GM23338 (cell line): ENCODE measurements around the gene POLR2H. TPM values are rescaled to one million over a fixed set of nuclear protein-coding genes. Genes with fewer than 3 reads are reported as not detected.

Source experiments
- polyA plus RNA-seq: library from polyadenylated mRNA; unstranded; fragments of >200 nt; fragmentation: Nextera tagmentation; extraction: Ambion mirVana; gene quantifications from 2 replicates; pipeline ENCODE4 v1.2.1, GENCODE V29; 2016
- small RNA-seq: library from RNA; depleted of rRNA; stranded (forward); fragments of <200 nt; gene quantifications from one replicate; pipeline ENCODE3, GENCODE V24; 2014; ENCODE audit warnings: low replicate concordance
- total RNA-seq: library from RNA; depleted of rRNA; stranded (reverse); fragments of >200 nt; shearing (Covaris generic); gene quantifications from 2 replicates; pipeline ENCODE4 v1.2.3, GENCODE V29; 2014; rRNA removed

The POLR2H gene
- total and polyA plus RNA-seq, 2 experiments from 2014 or later, result 190 to 199 TPM

Small RNAs within 50 kb of the gene (small RNA-seq; reads per million reads assigned to genes)
- 66.5 reads per million, percentile 99 among the genes with 10 or more reads in this experiment for gene SNORD66

Other genes with a start within 250 kb of the POLR2H start
- gene EIF2B5, start 226.4 kb upstream of the POLR2H start, total RNA-seq, result 36.6 and 43.3 TPM in 2 replicates
- gene EIF2B5, start 226.4 kb upstream of the POLR2H start, polyA plus RNA-seq, result 26.4 and 27.8 TPM in 2 replicates
- gene DVL3, start 206.3 kb upstream of the POLR2H start, total RNA-seq, result 50.2 and 55.5 TPM in 2 replicates
- gene DVL3, start 206.3 kb upstream of the POLR2H start, polyA plus RNA-seq, result 25.6 and 33.5 TPM in 2 replicates
- gene AP2M1, start 186.9 kb upstream of the POLR2H start, total RNA-seq, result 269 and 305 TPM in 2 replicates
- gene AP2M1, start 186.9 kb upstream of the POLR2H start, polyA plus RNA-seq, result 190 and 215 TPM in 2 replicates
- gene ABCF3, start 175.5 kb upstream of the POLR2H start, total RNA-seq, result 48.9 and 60.4 TPM in 2 replicates
- 32.7 and 33.4 TPM in 2 replicates for gene ABCF3, start 175.5 kb upstream of the POLR2H start, polyA plus RNA-seq
- 0.66 TPM in 1 of 2 replicates, not detected in the other for gene VWA5B2, start 132.1 kb upstream of the POLR2H start, total RNA-seq
- gene VWA5B2, start 132.1 kb upstream of the POLR2H start, polyA plus RNA-seq, result not detected in 2 replicates
- gene ALG3, start 112.7 kb upstream of the POLR2H start, total RNA-seq, result 107 and 109 TPM in 2 replicates
- 76.9 and 87.9 TPM in 2 replicates for gene ALG3, start 112.7 kb upstream of the POLR2H start, polyA plus RNA-seq
- 9.8 and 14.3 TPM in 2 replicates for gene EEF1AKMT4, start 112.0 kb upstream of the POLR2H start, total RNA-seq
- 11.2 and 12.9 TPM in 2 replicates for gene EEF1AKMT4, start 112.0 kb upstream of the POLR2H start, polyA plus RNA-seq
- gene CAMK2N2, start 100.2 kb upstream of the POLR2H start, total RNA-seq, result 1.3 and 1.5 TPM in 2 replicates
- 0.32 and 0.63 TPM in 2 replicates for gene CAMK2N2, start 100.2 kb upstream of the POLR2H start, polyA plus RNA-seq
- 0.24 TPM in 1 of 2 replicates, not detected in the other for gene ECE2, start 85.7 kb upstream of the POLR2H start, total RNA-seq
- 0.48 TPM in 1 of 2 replicates, not detected in the other for gene ECE2, start 85.7 kb upstream of the POLR2H start, polyA plus RNA-seq
- 328 and 507 TPM in 2 replicates for gene PSMD2, start 62.5 kb upstream of the POLR2H start, total RNA-seq
- gene PSMD2, start 62.5 kb upstream of the POLR2H start, polyA plus RNA-seq, result 101 and 117 TPM in 2 replicates
- 552 and 565 TPM in 2 replicates for gene EIF4G1, start 47.1 kb upstream of the POLR2H start, total RNA-seq
- gene EIF4G1, start 47.1 kb upstream of the POLR2H start, polyA plus RNA-seq, result 227 and 239 TPM in 2 replicates
- gene FAM131A, start 24.1 kb upstream of the POLR2H start, total RNA-seq, result 14.8 and 31.8 TPM in 2 replicates
- 6.7 and 9.6 TPM in 2 replicates for gene FAM131A, start 24.1 kb upstream of the POLR2H start, polyA plus RNA-seq
- gene CLCN2, start 105 bp upstream of the POLR2H start, total RNA-seq, result 9.2 and 10.7 TPM in 2 replicates
- gene CLCN2, start 105 bp upstream of the POLR2H start, polyA plus RNA-seq, result 5.4 and 7.0 TPM in 2 replicates
- 0.14 and 0.97 TPM in 2 replicates for gene THPO, start 16.5 kb downstream of the POLR2H start, total RNA-seq
- 0.47 and 1.9 TPM in 2 replicates for gene THPO, start 16.5 kb downstream of the POLR2H start, polyA plus RNA-seq
- gene CHRD, start 18.3 kb downstream of the POLR2H start, total RNA-seq, result 0.66 and 1.1 TPM in 2 replicates
- 0.23 and 0.34 TPM in 2 replicates for gene CHRD, start 18.3 kb downstream of the POLR2H start, polyA plus RNA-seq
- 1.0 and 2.0 TPM in 2 replicates for gene EPHB3, start 200.1 kb downstream of the POLR2H start, total RNA-seq
- gene EPHB3, start 200.1 kb downstream of the POLR2H start, polyA plus RNA-seq, result 0.54 and 0.57 TPM in 2 replicates